Activated T-cell treated with anti-CD3 and anti-CD28 coated beads, Interleukin-2, amount 50 U/mL, for 4 hours (primary cell): ENCODE results near the gene ATL3. TPM values are rescaled to one million over a fixed set of nuclear protein-coding genes. Genes with fewer than 3 reads are reported as not detected.

ENCODE experiments used
- ATAC-seq, 2 donors: fragments of 200-7000 bp; cut with Tn5 transposase; one replicate each; pipeline ENCODE4 v1.10.0; 2021
- DNase-seq: peaks from one replicate; pipeline ENCODE4 v3.0.0-alpha.2; 2020
- H3K27me3 Mint-ChIP-seq: one replicate; pipeline ENCODE4 v1.8.0; 2021; ENCODE audit warnings: low read depth, mixed read lengths
- H3K36me3 Mint-ChIP-seq: one replicate; pipeline ENCODE4 v1.8.0; 2022; ENCODE audit warnings: mixed read lengths; ENCODE audit not compliant: insufficient read depth
- H3K4me1 Mint-ChIP-seq: one replicate; pipeline ENCODE4 v1.8.0; 2021; ENCODE audit warnings: low read depth, mixed read lengths
- H3K4me3 Mint-ChIP-seq: one replicate; pipeline ENCODE4 v1.8.0; 2021; ENCODE audit warnings: mild to moderate bottlenecking, moderate library complexity, mixed read lengths
- H3K9me3 Mint-ChIP-seq: one replicate; pipeline ENCODE4 v1.8.0; 2021; ENCODE audit warnings: mixed read lengths
- total RNA-seq, 3 donors: library from RNA; stranded (reverse); gene quantifications; one replicate each; pipeline ENCODE4 v1.2.1, GENCODE V29; 2021

ATL3 gene
- 10 to 100 TPM; 49.1 to 52.5 (median 49.8) TPM for total RNA-seq

- H3K9me3 Mint-ChIP-seq, result no peaks in the 10 kb centered on the region
- H3K27me3 Mint-ChIP-seq, result no peaks in the 10 kb centered on the region
- peaks cover 33% of the 10 kb centered on the region for H3K4me1 Mint-ChIP-seq
- peak; percentile 97 for DNase-seq
- H3K36me3 Mint-ChIP-seq, result peaks cover 4% of the 10 kb centered on the region
- peak; percentile 89 to 90 for ATAC-seq
- H3K4me3 Mint-ChIP-seq, result peak within 1 kb of the TSS; percentile 90
Observed at GRCh38 chr11:63671322-63672155, at the start of gene ATL3. ATL3 (minus strand) TSS chr11:63671376; CDS start chr11:63671335, 41 bp downstream.

GRCh38 chr11:63720611-63721010 lies 49.4 kb upstream of the ATL3 start:
- no peak overlapping the region for H3K4me3 Mint-ChIP-seq
- H3K36me3 Mint-ChIP-seq, result peaks cover 7% of the 10 kb centered on the region
- no peak for ATAC-seq
- H3K27me3 Mint-ChIP-seq, result no peaks in the 10 kb centered on the region
- H3K4me1 Mint-ChIP-seq, result no peaks in the 10 kb centered on the region
- no peaks in the 10 kb centered on the region for H3K9me3 Mint-ChIP-seq
- no peak for DNase-seq

- H3K4me1 Mint-ChIP-seq, result no peaks in the 10 kb centered on the region
- DNase-seq, result no peak
- H3K27me3 Mint-ChIP-seq, result no peaks in the 10 kb centered on the region
- no peak for ATAC-seq
- H3K9me3 Mint-ChIP-seq, result no peaks in the 10 kb centered on the region
- H3K36me3 Mint-ChIP-seq, result peaks cover 7% of the 10 kb centered on the region
- no peak overlapping the region for H3K4me3 Mint-ChIP-seq
Observed at GRCh38 chr11:63719987-63720386, 48.8 kb upstream of the ATL3 start.

- Mint-ChIP-seq H3K4me3 (no peak overlapping the region), H3K4me1 (no peaks in the 10 kb centered on the region), H3K36me3 (peaks cover 10% of the 10 kb centered on the region), H3K27me3 (no peaks in the 10 kb centered on the region), H3K9me3 (no peaks in the 10 kb centered on the region)
- ATAC-seq, result no peak
- DNase-seq, result no peak
Observed at GRCh38 chr11:63719001-63719400, 47.8 kb upstream of the ATL3 start.

- no peak for ATAC-seq
- DNase-seq, result no peak
- Mint-ChIP-seq H3K36me3 (peaks cover 12% of the 10 kb centered on the region), H3K4me1 (no peaks in the 10 kb centered on the region), H3K4me3 (no peak overlapping the region), H3K27me3 (no peaks in the 10 kb centered on the region), H3K9me3 (no peaks in the 10 kb centered on the region)
Observed at GRCh38 chr11:63716046-63716445, 44.9 kb upstream of the ATL3 start.

- ATAC-seq, result no peak
- no peak overlapping the region for H3K4me3 Mint-ChIP-seq
- H3K4me1 Mint-ChIP-seq, result no peaks in the 10 kb centered on the region
- peaks cover 7% of the 10 kb centered on the region for H3K36me3 Mint-ChIP-seq
- DNase-seq, result no peak
- no peaks in the 10 kb centered on the region for H3K9me3 Mint-ChIP-seq
- no peaks in the 10 kb centered on the region for H3K27me3 Mint-ChIP-seq
Observed at GRCh38 chr11:63713766-63714165, 42.6 kb upstream of the ATL3 start.

GRCh38 chr11:63711838-63712237 lies 40.7 kb upstream of the ATL3 start:
- ATAC-seq (no peak), DNase-seq (no peak)
- Mint-ChIP-seq H3K36me3 (peaks cover 5% of the 10 kb centered on the region), H3K9me3 (no peaks in the 10 kb centered on the region), H3K4me3 (no peak overlapping the region), H3K27me3 (no peaks in the 10 kb centered on the region), H3K4me1 (no peaks in the 10 kb centered on the region)

- Mint-ChIP-seq H3K36me3 (peaks cover 5% of the 10 kb centered on the region), H3K4me3 (no peak overlapping the region), H3K27me3 (no peaks in the 10 kb centered on the region), H3K9me3 (no peaks in the 10 kb centered on the region), H3K4me1 (no peaks in the 10 kb centered on the region)
- no peak for DNase-seq
- ATAC-seq, result no peak
Observed at GRCh38 chr11:63710476-63711217, 39.5 kb upstream of the ATL3 start.

- H3K27me3 Mint-ChIP-seq, result no peaks in the 10 kb centered on the region
- H3K36me3 Mint-ChIP-seq, result peaks cover 5% of the 10 kb centered on the region
- ATAC-seq (no peak), DNase-seq (no peak)
- no peak overlapping the region for H3K4me3 Mint-ChIP-seq
- peaks cover 2% of the 10 kb centered on the region for H3K4me1 Mint-ChIP-seq
- no peaks in the 10 kb centered on the region for H3K9me3 Mint-ChIP-seq
Observed at GRCh38 chr11:63709336-63709884, 38.2 kb upstream of the ATL3 start.

- no peak for ATAC-seq
- DNase-seq, result no peak
- Mint-ChIP-seq H3K4me1 (peaks cover 2% of the 10 kb centered on the region), H3K4me3 (no peak overlapping the region), H3K27me3 (no peaks in the 10 kb centered on the region), H3K36me3 (peaks cover 4% of the 10 kb centered on the region), H3K9me3 (no peaks in the 10 kb centered on the region)
Observed at GRCh38 chr11:63708764-63709163, 37.6 kb upstream of the ATL3 start.

- no peak for ATAC-seq
- Mint-ChIP-seq H3K36me3 (peaks cover 2% of the 10 kb centered on the region), H3K4me1 (peaks cover 2% of the 10 kb centered on the region), H3K4me3 (no peak overlapping the region), H3K27me3 (no peaks in the 10 kb centered on the region), H3K9me3 (no peaks in the 10 kb centered on the region)
- DNase-seq, result no peak
Observed at GRCh38 chr11:63705526-63705925, 34.4 kb upstream of the ATL3 start.

GRCh38 chr11:63699896-63700295 lies 28.7 kb upstream of the ATL3 start:
- Mint-ChIP-seq H3K4me3 (no peak overlapping the region), H3K36me3 (peaks cover 10% of the 10 kb centered on the region), H3K4me1 (peaks cover 5% of the 10 kb centered on the region), H3K9me3 (no peaks in the 10 kb centered on the region), H3K27me3 (no peaks in the 10 kb centered on the region)
- ATAC-seq, result no peak
- DNase-seq, result no peak

- peaks cover 2% of the 10 kb centered on the region for H3K4me1 Mint-ChIP-seq
- H3K27me3 Mint-ChIP-seq, result no peaks in the 10 kb centered on the region
- H3K4me3 Mint-ChIP-seq, result no peak overlapping the region
- DNase-seq, result no peak
- H3K9me3 Mint-ChIP-seq, result no peaks in the 10 kb centered on the region
- ATAC-seq, result no peak
- peaks cover 8% of the 10 kb centered on the region for H3K36me3 Mint-ChIP-seq
Observed at GRCh38 chr11:63698976-63699733, 28.0 kb upstream of the ATL3 start.

GRCh38 chr11:63694596-63694995 lies 23.4 kb upstream of the ATL3 start:
- Mint-ChIP-seq H3K4me3 (no peak overlapping the region), H3K9me3 (no peaks in the 10 kb centered on the region), H3K4me1 (peaks cover 3% of the 10 kb centered on the region), H3K36me3 (peaks cover 11% of the 10 kb centered on the region), H3K27me3 (no peaks in the 10 kb centered on the region)
- DNase-seq (no peak), ATAC-seq (no peak)
